Panc1 (cell line): Measurements from ENCODE around the gene OMA1. TPM values are rescaled to one million over a fixed set of nuclear protein-coding genes. Genes with fewer than 3 reads are reported as not detected.

Experiments
- ATAC-seq: fragments of 200-7000 bp; cut with Tn5 transposase; 2 replicates; pipeline ENCODE4 v1.9.1; 2020; ENCODE audit warnings: mild to moderate bottlenecking, moderate library complexity
- BruUV-seq: library from RNA; stranded (reverse); fragments of 400-500 nt; replicated peaks from 2 replicates; lab custom pipeline; 2021; lab: Mats Ljungman, UMichigan
- CTCF ChIA-PET: fragments of 300-600 bp; sonication (Branson Sonifier 250); formaldehyde crosslinking; loops from one replicate; lab custom pipeline; 2022; ENCODE audit warnings: antibody characterized with exemption; lab: Charles Lee
- POLR2A ChIA-PET: fragments of 300-600 bp; sonication (Branson Sonifier 250); formaldehyde crosslinking; loops from one replicate; lab custom pipeline; 2022; ENCODE audit warnings: antibody characterized with exemption; lab: Charles Lee
- DNase-seq: peaks from one replicate; pipeline ENCODE4 v3.0.0-alpha.2; 2010; ENCODE audit warnings: low read depth, low spot score
- H3K27ac ChIP-seq: 2 replicates; pipeline ENCODE4 v1.5.1; 2011; ENCODE audit warnings: mild to moderate bottlenecking, low read length, inconsistent platforms
- H3K27me3 ChIP-seq: fragments of 200-500 bp; sonication (Bioruptor generic); 2 replicates; pipeline ENCODE4 v1.6.0; 2014; ENCODE audit warnings: low read length, inconsistent platforms; ENCODE audit not compliant: control insufficient read depth, insufficient read depth
- H3K36me3 ChIP-seq: fragments of 200-500 bp; sonication (Bioruptor generic); 2 replicates; pipeline ENCODE4 v1.5.1; 2014; ENCODE audit warnings: inconsistent platforms, mild to moderate bottlenecking, low read length, moderate library complexity; ENCODE audit not compliant: control insufficient read depth, insufficient read depth
- H3K4me1 ChIP-seq: 2 replicates; pipeline ENCODE4 v1.5.1; 2011; ENCODE audit warnings: inconsistent platforms, mild to moderate bottlenecking, low read length, moderate library complexity; ENCODE audit not compliant: control insufficient read depth, insufficient read depth
- H3K4me3 ChIP-seq, 2 experiments: 2 replicates each; pipeline ENCODE4 v1.5.1; 2011 to 2012; ENCODE audit warnings: low read depth in 2 of 2, low read length in 2 of 2, mild to moderate bottlenecking in 2 of 2, inconsistent platforms in 1 of 2, moderate library complexity in 1 of 2
- H3K9me3 ChIP-seq: fragments of 200-500 bp; sonication (Bioruptor generic); 2 replicates; pipeline ENCODE4 v1.5.1; 2014; ENCODE audit warnings: low read depth, mild to moderate bottlenecking, inconsistent platforms, low read length, moderate library complexity; ENCODE audit not compliant: control insufficient read depth, insufficient read depth
- POLR2AphosphoS5 ChIP-seq: IDR thresholded peaks from 2 replicates; pipeline ENCODE4 v1.6.1; 2012; ENCODE audit warnings: mild to moderate bottlenecking, low read depth, low read length, moderate library complexity
- REST ChIP-seq, 2 experiments: IDR thresholded peaks; 2 replicates each; pipeline ENCODE4 v1.6.1; 2011 to 2012; ENCODE audit warnings: low read depth in 2 of 2, control low read depth in 1 of 2, low read length in 1 of 2, mild to moderate bottlenecking in 1 of 2, moderate library complexity in 1 of 2; ENCODE audit not compliant: insufficient read depth in 1 of 2
- SIN3A ChIP-seq: IDR thresholded peaks from 2 replicates; pipeline ENCODE4 v1.6.1; 2012; ENCODE audit warnings: low read depth, mild to moderate bottlenecking, low read length, moderate library complexity, borderline replicate concordance; ENCODE audit not compliant: insufficient read depth
- TCF7L2 ChIP-seq: IDR thresholded peaks from 2 replicates; pipeline ENCODE4 v1.6.1; 2011; ENCODE audit warnings: mild to moderate bottlenecking, low read depth, low read length, inconsistent platforms
- in situ Hi-C: cut with HindIII; loops from 2 replicates; pipeline ENCODE4 v1.10.0; 2016; ENCODE audit warnings: low sequenced_read_pairs, low pct_unique_long_range_greater_than_20kb
- intact Hi-C: fragments of 100-400 bp; cut with micrococcal nuclease; formaldehyde crosslinking; loops from one replicate; pipeline ENCODE4 v1.10.0; 2022; ENCODE audit not compliant: unreplicated experiment
- total RNA-seq: library from RNA; stranded (reverse); gene quantifications from one replicate; pipeline ENCODE4 v1.2.1, GENCODE V29; 2021; ENCODE audit not compliant: unreplicated experiment
- TF ChIP-seq, protein P1 (sequence below): fragments of 450-650 bp; IDR thresholded peaks from 2 replicates; pipeline ENCODE4 v1.5.1; 2017; ENCODE audit warnings: mild to moderate bottlenecking

OMA1 gene
- total RNA-seq, 1 experiment from 2014 or later: 16.6 TPM

DNA sequence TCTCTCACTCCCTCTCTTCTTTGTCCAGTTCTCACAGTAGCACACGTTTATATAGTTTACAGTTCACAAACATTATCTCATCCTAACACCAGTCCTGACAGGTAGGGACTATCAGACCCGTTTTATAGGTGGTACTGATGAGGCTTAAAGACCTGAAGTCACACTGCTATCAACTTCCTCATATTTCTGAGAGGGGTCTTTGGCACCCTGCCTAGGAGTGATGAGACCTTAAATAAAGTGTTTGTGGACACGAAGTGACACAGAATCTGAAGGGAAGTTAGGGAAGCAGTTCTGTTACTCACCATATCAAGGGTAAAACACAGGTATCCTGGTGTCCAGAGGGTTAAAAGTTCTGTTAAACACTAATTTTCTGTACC lies 31.1 kb upstream of the OMA1 start:
- Histone ChIP-seq H3K36me3 (no peaks in the 10 kb centered on the region), H3K27ac (no peak overlapping the region), H3K4me3 (no peak overlapping the region), H3K9me3 (no peaks in the 10 kb centered on the region), H3K4me1 (no peaks in the 10 kb centered on the region), H3K27me3 (peaks cover 41% of the 10 kb centered on the region)
- intact Hi-C loops (no loop called here), in situ Hi-C loops (no loop called here)
- ChIA-PET POLR2A (no interaction called here), CTCF (no interaction called here)
- DNase-seq (no peak), ATAC-seq (no peak)
- no peak for TF ChIP-seq TCF7L2
- no peak for TF ChIP-seq SIN3A
- no peak for TF ChIP-seq REST (IDR thresholded peaks at IDR 0.05; ENCODE audit: insufficient read depth in 1 of 2, low read depth in 2 of 2, low read length in 1 of 2)
- TF ChIP-seq POLR2AphosphoS5: no peak
- TF ChIP-seq, protein P1, sequence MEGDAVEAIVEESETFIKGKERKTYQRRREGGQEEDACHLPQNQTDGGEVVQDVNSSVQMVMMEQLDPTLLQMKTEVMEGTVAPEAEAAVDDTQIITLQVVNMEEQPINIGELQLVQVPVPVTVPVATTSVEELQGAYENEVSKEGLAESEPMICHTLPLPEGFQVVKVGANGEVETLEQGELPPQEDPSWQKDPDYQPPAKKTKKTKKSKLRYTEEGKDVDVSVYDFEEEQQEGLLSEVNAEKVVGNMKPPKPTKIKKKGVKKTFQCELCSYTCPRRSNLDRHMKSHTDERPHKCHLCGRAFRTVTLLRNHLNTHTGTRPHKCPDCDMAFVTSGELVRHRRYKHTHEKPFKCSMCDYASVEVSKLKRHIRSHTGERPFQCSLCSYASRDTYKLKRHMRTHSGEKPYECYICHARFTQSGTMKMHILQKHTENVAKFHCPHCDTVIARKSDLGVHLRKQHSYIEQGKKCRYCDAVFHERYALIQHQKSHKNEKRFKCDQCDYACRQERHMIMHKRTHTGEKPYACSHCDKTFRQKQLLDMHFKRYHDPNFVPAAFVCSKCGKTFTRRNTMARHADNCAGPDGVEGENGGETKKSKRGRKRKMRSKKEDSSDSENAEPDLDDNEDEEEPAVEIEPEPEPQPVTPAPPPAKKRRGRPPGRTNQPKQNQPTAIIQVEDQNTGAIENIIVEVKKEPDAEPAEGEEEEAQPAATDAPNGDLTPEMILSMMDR: no peak
- BruUV-seq: no TSS peak

DNA sequence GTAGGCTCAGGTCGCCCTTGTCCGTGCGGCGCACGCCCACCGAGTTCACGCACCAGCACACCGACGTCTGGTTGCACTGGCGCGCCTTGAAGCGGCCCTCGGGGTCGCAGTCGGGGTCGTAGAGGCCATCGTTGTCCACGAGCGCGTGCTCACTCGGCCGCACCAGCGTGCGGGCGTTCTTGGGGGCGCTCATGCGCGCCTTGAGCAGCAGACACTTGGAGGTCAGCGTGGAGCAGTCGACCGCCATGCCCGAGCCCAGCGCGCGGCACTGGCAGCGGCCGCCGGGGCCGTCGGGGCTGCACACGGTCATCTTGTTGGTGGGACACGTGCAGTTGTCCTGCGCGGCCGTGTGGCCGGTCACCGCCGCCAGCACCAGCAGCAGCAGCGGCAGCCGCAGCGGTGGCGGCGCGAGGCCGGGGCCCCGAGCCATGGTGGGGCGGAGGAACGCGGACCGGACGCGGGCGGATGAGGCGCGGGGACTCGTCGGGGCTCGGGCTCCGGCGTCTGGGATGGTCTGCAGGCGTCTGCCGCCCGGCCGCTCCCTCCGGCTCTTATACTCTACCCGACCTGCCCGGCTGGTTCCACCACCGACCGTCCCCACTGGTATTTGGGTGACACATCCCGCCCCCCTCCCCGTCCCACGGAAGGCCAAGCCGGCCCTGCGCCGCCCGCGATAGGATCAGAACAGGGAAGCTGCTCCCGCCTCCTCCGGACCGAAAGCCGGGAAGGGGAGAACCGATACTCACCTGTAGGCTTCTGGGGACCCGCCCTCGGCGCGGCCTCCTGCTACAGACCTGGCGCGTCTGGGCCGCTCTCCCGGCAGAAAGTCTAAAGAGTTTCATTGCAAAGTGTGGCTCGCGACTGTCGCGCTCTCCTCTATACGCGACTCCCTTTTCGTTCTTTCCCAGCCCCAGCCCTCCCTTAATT lies 30.5 kb upstream of the OMA1 start, which contains the start of gene TACSTD2:
Gene TACSTD2, minus strand, starts transcription at position 526 of the 927 bp plus-strand sequence. Its CDS starts 96 bp downstream, at position 430.
- Histone ChIP-seq H3K27ac (no peak within 1 kb of the TSS), H3K9me3 (no peaks in the 10 kb centered on the region), H3K4me1 (no peaks in the 10 kb centered on the region), H3K4me3 (peak within 1 kb of the TSS; percentile 17 to 45), H3K36me3 (no peaks in the 10 kb centered on the region), H3K27me3 (peaks cover 46% of the 10 kb centered on the region)
- DNase-seq: no peak
- BruUV-seq: no TSS peak
- ATAC-seq: peak; percentile 47
- intact Hi-C loops (no loop called here), in situ Hi-C loops (no loop called here)
- TF ChIP-seq SIN3A (no peak), REST (IDR thresholded peaks at IDR 0.05; ENCODE audit: insufficient read depth in 1 of 2, low read depth in 2 of 2, low read length in 1 of 2) (no peak), POLR2AphosphoS5 (no peak), TCF7L2 (no peak)
- TF ChIP-seq, protein P1: no peak; the same call in 1 of the 2 replicates
- ChIA-PET POLR2A (no interaction called here), CTCF (no interaction called here)
